IMR-90 (cell line): ENCODE results near the gene FGD3. TPM values are rescaled to one million over a fixed set of nuclear protein-coding genes. Genes with fewer than 3 reads are reported as not detected.
A peak's percentile ranks its signal among the peaks of the same experiment; 100 is the strongest.

Source experiments
- ATAC-seq: fragments of 200-7000 bp; cut with Tn5 transposase; 2 replicates; pipeline ENCODE4 v1.9.1; 2020; ENCODE audit warnings: low read depth, mild to moderate bottlenecking, moderate library complexity
- BruUV-seq: library from RNA; stranded (reverse); fragments of 400-500 nt; replicated peaks from 2 replicates; lab custom pipeline; 2021; lab: Mats Ljungman, UMichigan
- CTCF ChIA-PET: fragments of 300-600 bp; formaldehyde crosslinking; extraction: SDS; loops from one replicate; lab custom pipeline; 2021; ENCODE audit warnings: antibody characterized with exemption; lab: Yijun Ruan, JAX
- POLR2A ChIA-PET: fragments of 300-600 bp; sonication (Branson Sonifier 250); formaldehyde crosslinking; loops from one replicate; lab custom pipeline; 2022; ENCODE audit warnings: antibody characterized with exemption; ENCODE audit not compliant: unreplicated experiment; lab: Charles Lee
- DNase-seq: peaks from one replicate; pipeline ENCODE4 v3.0.0; 2013
- H2AFZ ChIP-seq: replicated peaks from 2 replicates; pipeline ENCODE3; 2013; ENCODE audit warnings: low read length, mild to moderate bottlenecking; ENCODE audit not compliant: poor library complexity
- H2AK5ac ChIP-seq: 2 replicates; pipeline ENCODE4 v1.6.1; 2013; ENCODE audit warnings: low read depth, low read length, inconsistent platforms
- H2AK9ac ChIP-seq: replicated peaks from 2 replicates; pipeline ENCODE3; 2013; ENCODE audit warnings: mild to moderate bottlenecking, low read depth, low read length, moderate library complexity; ENCODE audit not compliant: poor library complexity
- H2BK120ac ChIP-seq: 2 replicates; pipeline ENCODE4 v1.6.1; 2013; ENCODE audit warnings: low read depth, low read length, inconsistent platforms
- H2BK15ac ChIP-seq: 3 replicates; pipeline ENCODE4 v1.6.1; 2013; ENCODE audit warnings: low read depth, low read length, inconsistent platforms
- H2BK20ac ChIP-seq: 2 replicates; pipeline ENCODE4 v1.6.1; 2013; ENCODE audit warnings: low read depth, mild to moderate bottlenecking, inconsistent platforms, low read length, moderate library complexity
- H2BK5ac ChIP-seq: 2 replicates; pipeline ENCODE4 v1.6.1; 2013; ENCODE audit warnings: mild to moderate bottlenecking, low read depth, low read length, inconsistent platforms; ENCODE audit not compliant: poor library complexity, severe bottlenecking
- H3K14ac ChIP-seq: replicated peaks from 2 replicates; pipeline ENCODE4 v1.6.1; 2013; ENCODE audit warnings: low read depth, low read length, inconsistent platforms
- H3K18ac ChIP-seq: 2 replicates; pipeline ENCODE4 v1.6.1; 2013; ENCODE audit warnings: low read depth, low read length, control low read depth
- H3K23ac ChIP-seq: 2 replicates; pipeline ENCODE4 v1.6.1; 2013; ENCODE audit warnings: low read depth, low read length, inconsistent platforms
- H3K27ac ChIP-seq: 2 replicates; pipeline ENCODE4 v1.5.1; 2013; ENCODE audit warnings: mild to moderate bottlenecking, control low read depth, low read length; ENCODE audit not compliant: insufficient read depth
- H3K27me3 ChIP-seq: 2 replicates; pipeline ENCODE4 v1.6.1; 2013; ENCODE audit warnings: low read length; ENCODE audit not compliant: control insufficient read depth, insufficient read depth
- H3K36me3 ChIP-seq: 2 replicates; pipeline ENCODE4 v1.6.1; 2013; ENCODE audit warnings: low read length, mixed read lengths; ENCODE audit not compliant: control insufficient read depth, insufficient read depth
- H3K4ac ChIP-seq: 2 replicates; pipeline ENCODE4 v1.6.1; 2013; ENCODE audit warnings: low read depth, low read length, inconsistent platforms
- H3K4me1 ChIP-seq: 2 replicates; pipeline ENCODE4 v1.6.1; 2013; ENCODE audit warnings: low read length, mixed read lengths; ENCODE audit not compliant: control insufficient read depth, insufficient read depth
- H3K4me2 ChIP-seq: 2 replicates; pipeline ENCODE4 v1.6.1; 2013; ENCODE audit warnings: low read depth, mild to moderate bottlenecking, control low read depth, low read length, moderate library complexity
- H3K4me3 ChIP-seq: 2 replicates; pipeline ENCODE4 v1.5.1; 2013; ENCODE audit warnings: low read depth, mild to moderate bottlenecking, control low read depth, low read length, moderate library complexity; ENCODE audit not compliant: insufficient read depth
- H3K56ac ChIP-seq: 2 replicates; pipeline ENCODE4 v1.6.1; 2013; ENCODE audit warnings: low read length, inconsistent platforms; ENCODE audit not compliant: insufficient read depth; ENCODE audit errors: extremely low read depth
- H3K79me1 ChIP-seq, 2 experiments: 2 replicates each; pipeline ENCODE4 v1.6.1; 2013; ENCODE audit warnings: low read length in 2 of 2, inconsistent platforms in 1 of 2, low read depth in 1 of 2
- H3K9ac ChIP-seq: 2 replicates; pipeline ENCODE4 v1.6.1; 2013; ENCODE audit warnings: low read depth, low read length, control low read depth
- H3K9me1 ChIP-seq: 2 replicates; pipeline ENCODE4 v1.6.1; 2013; ENCODE audit warnings: low read length, inconsistent platforms; ENCODE audit not compliant: insufficient read depth
- H3K9me3 ChIP-seq: 2 replicates; pipeline ENCODE4 v1.6.1; 2013; ENCODE audit warnings: low read length; ENCODE audit not compliant: control insufficient read depth, insufficient read depth
- H4K20me1 ChIP-seq: 2 replicates; pipeline ENCODE4 v1.6.1; 2013; ENCODE audit warnings: low read length, inconsistent platforms; ENCODE audit not compliant: insufficient read depth
- H4K5ac ChIP-seq: 2 replicates; pipeline ENCODE4 v1.6.1; 2013; ENCODE audit warnings: mild to moderate bottlenecking, low read depth, low read length, control low read depth
- H4K8ac ChIP-seq, 2 experiments: 2 replicates each; pipeline ENCODE4 v1.6.1; 2013; ENCODE audit warnings: low read depth in 2 of 2, low read length in 2 of 2, control low read depth in 1 of 2, inconsistent platforms in 1 of 2
- H4K91ac ChIP-seq: 2 replicates; pipeline ENCODE4 v1.6.1; 2013; ENCODE audit warnings: low read depth, low read length, inconsistent platforms; ENCODE audit not compliant: insufficient read depth
- BHLHE40 ChIP-seq: fragments of 150-350 bp; IDR thresholded peaks from 2 replicates; pipeline ENCODE4 v1.6.1; 2016; ENCODE audit warnings: mild to moderate bottlenecking, low read depth, low read length
- CHD1 ChIP-seq: IDR thresholded peaks from 2 replicates; pipeline ENCODE4 v1.6.1; 2012; ENCODE audit warnings: low read depth, low read length, improper control_type of control experiment
- FOS ChIP-seq: fragments of 150-350 bp; IDR thresholded peaks from 2 replicates; pipeline ENCODE4 v1.6.1; 2016; ENCODE audit warnings: low read depth, low read length
- MAFK ChIP-seq: IDR thresholded peaks from 2 replicates; pipeline ENCODE4 v1.6.1; 2012; ENCODE audit warnings: low read depth, low read length, improper control_type of control experiment
- MAZ ChIP-seq: IDR thresholded peaks from 2 replicates; pipeline ENCODE4 v1.6.1; 2012; ENCODE audit warnings: low read depth, mild to moderate bottlenecking, low read length, improper control_type of control experiment, moderate library complexity, borderline replicate concordance
- MXI1 ChIP-seq: IDR thresholded peaks from 2 replicates; pipeline ENCODE4 v1.6.1; 2012; ENCODE audit warnings: low read depth, mild to moderate bottlenecking, low read length, moderate library complexity, borderline replicate concordance
- RAD21 ChIP-seq: IDR thresholded peaks from 2 replicates; pipeline ENCODE4 v1.6.1; 2012; ENCODE audit warnings: low read length, improper control_type of control experiment
- RCOR1 ChIP-seq: IDR thresholded peaks from 2 replicates; pipeline ENCODE4 v1.6.1; 2012; ENCODE audit warnings: mild to moderate bottlenecking, low read length, improper control_type of control experiment; ENCODE audit not compliant: insufficient replicate concordance
- RFX5 ChIP-seq: IDR thresholded peaks from 2 replicates; pipeline ENCODE4 v1.8.0; 2012; ENCODE audit warnings: low read depth, mild to moderate bottlenecking, low read length, moderate library complexity
- USF2 ChIP-seq: fragments of 150-350 bp; IDR thresholded peaks from 2 replicates; pipeline ENCODE4 v1.6.1; 2017; ENCODE audit warnings: mild to moderate bottlenecking, antibody characterized with exemption, low read length, low read depth
- WGBS, 2 experiments: methylation state at CpG; one replicate each; pipeline versions ENCODE4 v1.1.5 to v1.1.7; 2013; ENCODE audit warnings: missing lambda C conversion rate in 2 of 2; ENCODE audit not compliant: insufficient read length in 1 of 2; ENCODE audit errors: extremely low coverage in 2 of 2; 5-methylcytosine and 5-hydroxymethylcytosine counted together
- dilution Hi-C: fragments of 300-500 bp; cut with HindIII; formaldehyde crosslinking; loops from one replicate; pipeline ENCODE4 v1.14.3; 2018; ENCODE audit warnings: low sequenced_read_pairs; ENCODE audit not compliant: unreplicated experiment
- in situ Hi-C: fragments of 300-500 bp; cut with MboI; formaldehyde crosslinking; loops from 3 replicates; pipeline ENCODE4 v1.14.3; 2019; ENCODE audit warnings: low sequenced_read_pairs, inconsistent platforms, mixed read lengths
- intact Hi-C: fragments of 100-400 bp; cut with micrococcal nuclease; formaldehyde crosslinking; loops from 2 replicates; pipeline ENCODE4 v1.10.0; 2022
- polyA plus RNA-seq, 3 experiments: library from polyadenylated mRNA; depleted of rRNA; stranded (reverse); fragments of >200 nt; gene quantifications; 2 replicates each; pipeline ENCODE4 v1.2.3, GENCODE V29; 2012; ENCODE audit warnings: low replicate concordance in 1 of 3
- total RNA-seq: library from RNA; depleted of rRNA; stranded (reverse); fragments of >200 nt; gene quantifications from 2 replicates; pipeline ENCODE4 v1.2.3, GENCODE V29; 2012

The FGD3 gene
- total and polyA plus RNA-seq, 2 of the 4 experiments (the other 2 are of a cell fraction) = not detected

- in situ Hi-C loops = no loop called here
- Histone ChIP-seq H4K91ac (no peak overlapping the region), H3K14ac (no peak overlapping the region), H3K4me1 (no peaks in the 10 kb centered on the region), H2BK120ac (no peak overlapping the region), H3K9me3 (peaks cover 3% of the 10 kb centered on the region), H3K9me1 (peaks cover 3% of the 10 kb centered on the region; the same call in 1 of the 2 replicates), H3K27ac (no peak overlapping the region), H3K27me3 (peaks cover 28% of the 10 kb centered on the region), H3K56ac (no peak overlapping the region), H2AK9ac (no peak overlapping the region), H4K5ac (no peak overlapping the region), H3K18ac (no peak overlapping the region), H3K9ac (no peak overlapping the region), H3K23ac (no peak overlapping the region), H3K4me2 (no peak overlapping the region), H2AFZ (peak overlapping the region; percentile 48), H4K20me1 (no peaks in the 10 kb centered on the region), H3K79me1 (no peaks in the 10 kb centered on the region), H2BK20ac (no peak overlapping the region), H2BK5ac (no peak overlapping the region), H4K8ac (no peak overlapping the region), H2AK5ac (no peak overlapping the region), H3K36me3 (no peaks in the 10 kb centered on the region), H3K4me3 (no peak overlapping the region), H3K4ac (no peak overlapping the region), H2BK15ac (no peak overlapping the region)
- ChIA-PET POLR2A (no interaction called here), CTCF (no interaction called here)
- 91% methylated on average over 4 of the region's 11 CpGs; no CpG with 5 or more reads in 1 of the 2 experiments for WGBS, 2 experiments
- dilution Hi-C loops = no loop called here
- no peak for ATAC-seq
- TF ChIP-seq MXI1 = no peak
- no peak for TF ChIP-seq FOS
- TF ChIP-seq MAZ = no peak
- no peak for TF ChIP-seq USF2
- TF ChIP-seq BHLHE40 = no peak
- no peak for TF ChIP-seq MAFK
- no peak for TF ChIP-seq CHD1
- no peak for TF ChIP-seq RAD21
- no peak for TF ChIP-seq RFX5
- TF ChIP-seq RCOR1 = no peak
- no peak for DNase-seq
- intact Hi-C loops = no loop called here
- BruUV-seq = no TSS peak
Measured at GRCh38 chr9:92949266-92949982, 2.1 kb downstream of the FGD3 start.
